HepG2 (cell line): ENCODE results near the gene TLX1. TPM values are rescaled to one million over a fixed set of nuclear protein-coding genes. Genes with fewer than 3 reads are reported as not detected.

Experiments used
- ATAC-seq: fragments of 200-7000 bp; cut with Tn5 transposase; 3 replicates; pipeline ENCODE4 v1.9.1; 2020; ENCODE audit warnings: mild to moderate bottlenecking, moderate library complexity
- BruUV-seq: library from RNA; stranded (reverse); fragments of 400-500 nt; replicated peaks from 2 replicates; lab custom pipeline; 2021; lab: Mats Ljungman, UMichigan
- CTCF ChIA-PET: fragments of 300-600 bp; formaldehyde crosslinking; extraction: SDS; loops from one replicate; lab custom pipeline; 2021; ENCODE audit warnings: low total read pairs, inconsistent platforms, low intra/inter-chr PET ratio; lab: Yijun Ruan, JAX
- POLR2A ChIA-PET: fragments of 350-600 bp; sonication (Branson Sonifier 250); formaldehyde crosslinking; loops from one replicate; lab custom pipeline; 2020; ENCODE audit warnings: antibody characterized with exemption, inconsistent platforms; lab: Yijun Ruan, JAX
- DNase-seq: peaks from one replicate; pipeline ENCODE4 v3.0.0-alpha.2; 2015; ENCODE audit warnings: low spot score
- FAIRE-seq: peaks from 3 replicates; lab custom pipeline; 2011; peaks lifted over from hg19 to GRCh38; lab: Jason Lieb, UNC
- H2AFZ ChIP-seq: one replicate; pipeline ENCODE4 v1.6.1; 2011; ENCODE audit warnings: low read length, inconsistent platforms
- H3K27ac ChIP-seq: fragments of 300-600 bp; 3 replicates; pipeline ENCODE4 v1.8.0; 2011; ENCODE audit warnings: mixed run types, mild to moderate bottlenecking, mixed read lengths, low read length, inconsistent platforms; ENCODE audit not compliant: insufficient read depth; ENCODE audit errors: extremely low read length
- H3K27me3 ChIP-seq, 2 experiments: fragments of 200-600 bp in 1 of 2; 2 replicates in 1 of 2; 3 replicates in 1 of 2; pipeline versions ENCODE4 v1.6.0 to v1.8.0; 2011; ENCODE audit warnings: low read length in 2 of 2, mild to moderate bottlenecking in 2 of 2, moderate library complexity in 2 of 2, inconsistent platforms in 1 of 2; ENCODE audit not compliant: insufficient read depth in 2 of 2, control insufficient read depth in 1 of 2
- H3K36me3 ChIP-seq, 2 experiments: fragments of 200-600 bp in 1 of 2; replicated peaks in 1 of 2; 2 replicates in 1 of 2; 3 replicates in 1 of 2; pipeline versions ENCODE4 v1.5.1 to v1.8.0; 2011; ENCODE audit warnings: low read length in 2 of 2, inconsistent platforms in 1 of 2; ENCODE audit not compliant: insufficient read depth in 2 of 2, control insufficient read depth in 1 of 2
- H3K4me1 ChIP-seq: 2 replicates; pipeline ENCODE4 v1.5.1; 2012; ENCODE audit warnings: low read length, inconsistent platforms; ENCODE audit not compliant: insufficient read depth
- H3K4me2 ChIP-seq: 2 replicates; pipeline ENCODE4 v1.6.0; 2011; ENCODE audit warnings: low read depth, low read length, inconsistent platforms
- H3K4me3 ChIP-seq, 3 experiments: fragments of 200-600 bp in 1 of 3; sonication (generic), shearing (Covaris generic) in 1 of 3; replicated peaks in 1 of 3; 2 replicates each; pipeline ENCODE4 v1.5.1; 2011 to 2016; ENCODE audit warnings: low read length in 3 of 3, inconsistent platforms in 2 of 3, low read depth in 2 of 3, mild to moderate bottlenecking in 2 of 3, control low read depth in 1 of 3, mixed read lengths in 1 of 3; ENCODE audit not compliant: insufficient read depth in 1 of 3
- H3K79me2 ChIP-seq: one replicate; pipeline ENCODE4 v1.6.1; 2011; ENCODE audit warnings: low read length, inconsistent platforms; ENCODE audit not compliant: insufficient read depth
- H3K9ac ChIP-seq: 2 replicates; pipeline ENCODE4 v1.6.0; 2011; ENCODE audit warnings: mild to moderate bottlenecking, low read depth, low read length, inconsistent platforms; ENCODE audit not compliant: insufficient read depth
- H3K9me3 ChIP-seq: 2 replicates; pipeline ENCODE4 v1.5.1; 2012; ENCODE audit warnings: mild to moderate bottlenecking, low read length
- H4K20me1 ChIP-seq: 2 replicates; pipeline ENCODE4 v1.6.0; 2011; ENCODE audit warnings: inconsistent platforms, mild to moderate bottlenecking, low read length, moderate library complexity; ENCODE audit not compliant: insufficient read depth
- FIP1L1 ChIP-seq: fragments of 200-400 bp; formaldehyde crosslinking; IDR thresholded peaks from 2 replicates; pipeline ENCODE4 v1.6.1; 2018; ENCODE audit warnings: low read depth, mild to moderate bottlenecking, low read length, moderate library complexity, borderline replicate concordance; ENCODE audit not compliant: insufficient read depth
- RBFOX2 ChIP-seq: fragments of 200-400 bp; formaldehyde crosslinking; IDR thresholded peaks from 2 replicates; pipeline ENCODE4 v1.6.1; 2017; ENCODE audit warnings: low read depth, mild to moderate bottlenecking, low read length
- SAFB2 ChIP-seq: sonication (generic); formaldehyde crosslinking; IDR thresholded peaks from 2 replicates; pipeline ENCODE4 v1.5.1; 2020; ENCODE audit warnings: missing genetic modification reagents, low read depth, mild to moderate bottlenecking, borderline replicate concordance
- SYNCRIP ChIP-seq: fragments of 200-400 bp; formaldehyde crosslinking; IDR thresholded peaks from 2 replicates; pipeline ENCODE4 v1.6.1; 2018; ENCODE audit warnings: mild to moderate bottlenecking, low read depth, low read length; ENCODE audit not compliant: insufficient read depth
- ZFP90 ChIP-seq: sonication (generic); formaldehyde crosslinking; IDR thresholded peaks from 2 replicates; pipeline ENCODE4 v1.8.0; 2022; ENCODE audit warnings: missing genetic modification reagents, mild to moderate bottlenecking, inconsistent platforms, borderline replicate concordance
- ZIK1 ChIP-seq: sonication (generic); formaldehyde crosslinking; IDR thresholded peaks from 2 replicates; pipeline ENCODE4 v1.5.0; 2020; ENCODE audit warnings: mild to moderate bottlenecking, low read depth, missing genetic modification reagents, borderline replicate concordance
- ZNF17 ChIP-seq: sonication (generic); formaldehyde crosslinking; IDR thresholded peaks from 2 replicates; pipeline ENCODE4 v1.5.0; 2020; ENCODE audit warnings: mild to moderate bottlenecking, missing genetic modification reagents
- ZNF24 ChIP-seq: fragments of 450-650 bp; IDR thresholded peaks from 2 replicates; pipeline ENCODE4 v1.6.1; 2017; ENCODE audit warnings: antibody characterized with exemption, mild to moderate bottlenecking
- ZNF260 ChIP-seq: sonication (generic); formaldehyde crosslinking; IDR thresholded peaks from 2 replicates; pipeline ENCODE4 v1.4.0; 2020; ENCODE audit warnings: missing genetic modification reagents, low read depth, mild to moderate bottlenecking, borderline replicate concordance
- ZNF331 ChIP-seq: sonication (generic); formaldehyde crosslinking; IDR thresholded peaks from 2 replicates; pipeline ENCODE4 v1.4.0; 2020; ENCODE audit warnings: missing genetic modification reagents
- ZNF83 ChIP-seq: sonication (generic); formaldehyde crosslinking; IDR thresholded peaks from 2 replicates; pipeline ENCODE4 v1.4.0; 2020; ENCODE audit warnings: missing genetic modification reagents, mild to moderate bottlenecking, borderline replicate concordance
- ZNF850 ChIP-seq: sonication (generic); formaldehyde crosslinking; conservative IDR thresholded peaks from 2 replicates; pipeline ENCODE4 v1.9.0; 2021; ENCODE audit warnings: mild to moderate bottlenecking, missing genetic modification reagents
- WGBS: methylation state at CpG from one replicate; pipeline ENCODE4 v1.1.6; 2017; ENCODE audit warnings: low lambda C conversion rate; 5-methylcytosine and 5-hydroxymethylcytosine counted together
- in situ Hi-C: cut with HindIII; loops from 2 replicates; pipeline ENCODE4 v1.10.0; 2017; ENCODE audit warnings: low pct_unique_long_range_greater_than_20kb; ENCODE audit not compliant: extremely low pct_ligation_motif_present
- intact Hi-C: fragments of 100-400 bp; cut with micrococcal nuclease; formaldehyde crosslinking; loops from one replicate; pipeline ENCODE4 v1.10.0; 2022; ENCODE audit not compliant: unreplicated experiment
- polyA plus RNA-seq, 8 experiments: library from polyadenylated mRNA; depleted of rRNA in 3 of 8; stranded (reverse) in 7 of 8; unstranded in 1 of 8; fragments of >200 nt; fragmentation: Illumina TruSeq in 4 of 8; extraction: Trizol in 4 of 8; gene quantifications; 2 replicates each; pipeline versions ENCODE4 v1.2.1 to v1.2.3, GENCODE V29; 2011 to 2016; ENCODE audit warnings: low read depth in 4 of 8, missing spikeins in 1 of 8, mixed read lengths in 1 of 8; ENCODE audit not compliant: insufficient read depth in 1 of 8
- total RNA-seq, 5 experiments: library from RNA; depleted of rRNA; stranded (reverse); fragments of >200 nt; fragmentation: Illumina TruSeq; extraction: Trizol; gene quantifications; 2 replicates each; pipeline ENCODE4 v1.2.3, GENCODE V29; 2016; ENCODE audit warnings: low read depth in 1 of 5
- TF ChIP-seq, protein P1 (sequence below): sonication (generic); formaldehyde crosslinking; IDR thresholded peaks from 2 replicates; pipeline ENCODE4 v1.4.0; 2020; ENCODE audit warnings: missing genetic modification reagents
- TF ChIP-seq, protein P2 (sequence below): sonication (generic); formaldehyde crosslinking; IDR thresholded peaks from 2 replicates; pipeline ENCODE4 v1.5.0; 2020; ENCODE audit warnings: missing genetic modification reagents
- TF ChIP-seq, protein P3 (sequence below): sonication (generic); formaldehyde crosslinking; IDR thresholded peaks from 2 replicates; pipeline ENCODE4 v1.4.0; 2020; ENCODE audit warnings: missing genetic modification reagents

Gene TLX1
- total and polyA plus RNA-seq, 2 of the 13 experiments (the other 11 are each of a cell fraction or from before 2014, with no cell fraction given) = 0.07 to 0.26 TPM

DNA sequence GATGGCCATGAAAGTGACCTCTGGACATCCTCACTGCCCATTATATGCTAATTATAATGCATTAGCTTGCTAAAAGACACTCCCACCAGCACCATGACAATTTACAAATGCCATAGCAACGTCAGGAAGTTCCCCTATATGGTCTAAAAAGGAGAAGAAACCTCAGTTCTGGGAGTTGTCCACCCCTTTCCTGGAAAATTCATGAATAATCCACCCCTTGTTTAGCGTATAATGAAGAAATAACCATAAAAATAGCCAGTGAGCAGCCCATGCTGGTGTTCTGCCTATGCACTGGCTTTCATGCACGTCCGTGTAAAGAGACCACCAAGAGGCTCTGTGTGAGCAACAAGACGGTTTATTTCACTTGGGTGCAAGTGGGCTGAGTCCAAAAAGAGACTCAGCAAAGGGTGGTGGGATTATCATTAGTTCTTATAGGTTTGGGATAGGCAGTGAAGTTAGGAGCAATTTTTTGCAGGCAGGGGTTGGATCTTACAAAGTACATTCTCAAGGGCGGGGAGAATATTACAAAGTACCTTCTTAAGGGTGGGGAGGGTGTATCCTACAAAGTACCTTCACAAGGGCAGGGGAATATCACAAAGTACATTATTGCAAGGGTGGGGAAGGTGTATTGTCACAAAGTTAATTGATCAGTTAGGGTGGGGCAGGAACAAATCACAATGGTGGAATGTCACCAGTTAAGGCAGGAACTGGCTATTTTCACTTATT is 52.5 kb downstream of the TLX1 start:
- H3K27ac ChIP-seq = no peak overlapping the region
- DNase-seq (no peak), ATAC-seq (no peak), FAIRE-seq (no peak)
- POLR2A ChIA-PET = no interaction called here
- intact Hi-C loops = no loop called here
- no TSS peak for BruUV-seq
- WGBS = 23% methylated on average over 6 of the region's 6 CpGs
- peaks cover 2 to 16% of the 10 kb centered on the region in 2 experiments; a peak in 4 of 5 replicates for H3K27me3 ChIP-seq
- H3K9me3 ChIP-seq = no peaks in the 10 kb centered on the region
- H3K79me2 ChIP-seq = no peaks in the 10 kb centered on the region
- no peaks in the 10 kb centered on the region for H3K36me3 ChIP-seq
- H2AFZ ChIP-seq = no peak overlapping the region
- H3K4me2 ChIP-seq = no peak overlapping the region
- H3K4me3 ChIP-seq = no peak overlapping the region
- TF ChIP-seq ZFP90 (no peak), ZNF24 (no peak), ZIK1 (CRISPR knock-in tag) (no peak), ZNF331 (CRISPR knock-in tag) (no peak), ZNF83 (CRISPR knock-in tag) (no peak), ZNF17 (no peak), RBFOX2 (no peak), ZNF260 (CRISPR knock-in tag) (no peak), FIP1L1 (no peak), SAFB2 (CRISPR knock-in tag) (no peak), ZNF850 (no peak), SYNCRIP (no peak)
- TF ChIP-seq, protein P1, sequence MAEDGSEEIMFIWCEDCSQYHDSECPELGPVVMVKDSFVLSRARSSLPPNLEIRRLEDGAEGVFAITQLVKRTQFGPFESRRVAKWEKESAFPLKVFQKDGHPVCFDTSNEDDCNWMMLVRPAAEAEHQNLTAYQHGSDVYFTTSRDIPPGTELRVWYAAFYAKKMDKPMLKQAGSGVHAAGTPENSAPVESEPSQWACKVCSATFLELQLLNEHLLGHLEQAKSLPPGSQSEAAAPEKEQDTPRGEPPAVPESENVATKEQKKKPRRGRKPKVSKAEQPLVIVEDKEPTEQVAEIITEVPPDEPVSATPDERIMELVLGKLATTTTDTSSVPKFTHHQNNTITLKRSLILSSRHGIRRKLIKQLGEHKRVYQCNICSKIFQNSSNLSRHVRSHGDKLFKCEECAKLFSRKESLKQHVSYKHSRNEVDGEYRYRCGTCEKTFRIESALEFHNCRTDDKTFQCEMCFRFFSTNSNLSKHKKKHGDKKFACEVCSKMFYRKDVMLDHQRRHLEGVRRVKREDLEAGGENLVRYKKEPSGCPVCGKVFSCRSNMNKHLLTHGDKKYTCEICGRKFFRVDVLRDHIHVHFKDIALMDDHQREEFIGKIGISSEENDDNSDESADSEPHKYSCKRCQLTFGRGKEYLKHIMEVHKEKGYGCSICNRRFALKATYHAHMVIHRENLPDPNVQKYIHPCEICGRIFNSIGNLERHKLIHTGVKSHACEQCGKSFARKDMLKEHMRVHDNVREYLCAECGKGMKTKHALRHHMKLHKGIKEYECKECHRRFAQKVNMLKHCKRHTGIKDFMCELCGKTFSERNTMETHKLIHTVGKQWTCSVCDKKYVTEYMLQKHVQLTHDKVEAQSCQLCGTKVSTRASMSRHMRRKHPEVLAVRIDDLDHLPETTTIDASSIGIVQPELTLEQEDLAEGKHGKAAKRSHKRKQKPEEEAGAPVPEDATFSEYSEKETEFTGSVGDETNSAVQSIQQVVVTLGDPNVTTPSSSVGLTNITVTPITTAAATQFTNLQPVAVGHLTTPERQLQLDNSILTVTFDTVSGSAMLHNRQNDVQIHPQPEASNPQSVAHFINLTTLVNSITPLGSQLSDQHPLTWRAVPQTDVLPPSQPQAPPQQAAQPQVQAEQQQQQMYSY (CRISPR knock-in tag) = no peak
- TF ChIP-seq, protein P2, sequence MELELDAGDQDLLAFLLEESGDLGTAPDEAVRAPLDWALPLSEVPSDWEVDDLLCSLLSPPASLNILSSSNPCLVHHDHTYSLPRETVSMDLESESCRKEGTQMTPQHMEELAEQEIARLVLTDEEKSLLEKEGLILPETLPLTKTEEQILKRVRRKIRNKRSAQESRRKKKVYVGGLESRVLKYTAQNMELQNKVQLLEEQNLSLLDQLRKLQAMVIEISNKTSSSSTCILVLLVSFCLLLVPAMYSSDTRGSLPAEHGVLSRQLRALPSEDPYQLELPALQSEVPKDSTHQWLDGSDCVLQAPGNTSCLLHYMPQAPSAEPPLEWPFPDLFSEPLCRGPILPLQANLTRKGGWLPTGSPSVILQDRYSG (CRISPR knock-in tag) = no peak
- TF ChIP-seq, protein P3, sequence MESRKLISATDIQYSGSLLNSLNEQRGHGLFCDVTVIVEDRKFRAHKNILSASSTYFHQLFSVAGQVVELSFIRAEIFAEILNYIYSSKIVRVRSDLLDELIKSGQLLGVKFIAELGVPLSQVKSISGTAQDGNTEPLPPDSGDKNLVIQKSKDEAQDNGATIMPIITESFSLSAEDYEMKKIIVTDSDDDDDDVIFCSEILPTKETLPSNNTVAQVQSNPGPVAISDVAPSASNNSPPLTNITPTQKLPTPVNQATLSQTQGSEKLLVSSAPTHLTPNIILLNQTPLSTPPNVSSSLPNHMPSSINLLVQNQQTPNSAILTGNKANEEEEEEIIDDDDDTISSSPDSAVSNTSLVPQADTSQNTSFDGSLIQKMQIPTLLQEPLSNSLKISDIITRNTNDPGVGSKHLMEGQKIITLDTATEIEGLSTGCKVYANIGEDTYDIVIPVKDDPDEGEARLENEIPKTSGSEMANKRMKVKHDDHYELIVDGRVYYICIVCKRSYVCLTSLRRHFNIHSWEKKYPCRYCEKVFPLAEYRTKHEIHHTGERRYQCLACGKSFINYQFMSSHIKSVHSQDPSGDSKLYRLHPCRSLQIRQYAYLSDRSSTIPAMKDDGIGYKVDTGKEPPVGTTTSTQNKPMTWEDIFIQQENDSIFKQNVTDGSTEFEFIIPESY (CRISPR knock-in tag) = no peak
- in situ Hi-C loops = no loop called here
- no peaks in the 10 kb centered on the region for H4K20me1 ChIP-seq
- no peak overlapping the region for H3K9ac ChIP-seq
- CTCF ChIA-PET = no interaction called here
- H3K4me1 ChIP-seq = no peaks in the 10 kb centered on the region
